ENCODE measurements around the gene BLTP2.

DNA sequence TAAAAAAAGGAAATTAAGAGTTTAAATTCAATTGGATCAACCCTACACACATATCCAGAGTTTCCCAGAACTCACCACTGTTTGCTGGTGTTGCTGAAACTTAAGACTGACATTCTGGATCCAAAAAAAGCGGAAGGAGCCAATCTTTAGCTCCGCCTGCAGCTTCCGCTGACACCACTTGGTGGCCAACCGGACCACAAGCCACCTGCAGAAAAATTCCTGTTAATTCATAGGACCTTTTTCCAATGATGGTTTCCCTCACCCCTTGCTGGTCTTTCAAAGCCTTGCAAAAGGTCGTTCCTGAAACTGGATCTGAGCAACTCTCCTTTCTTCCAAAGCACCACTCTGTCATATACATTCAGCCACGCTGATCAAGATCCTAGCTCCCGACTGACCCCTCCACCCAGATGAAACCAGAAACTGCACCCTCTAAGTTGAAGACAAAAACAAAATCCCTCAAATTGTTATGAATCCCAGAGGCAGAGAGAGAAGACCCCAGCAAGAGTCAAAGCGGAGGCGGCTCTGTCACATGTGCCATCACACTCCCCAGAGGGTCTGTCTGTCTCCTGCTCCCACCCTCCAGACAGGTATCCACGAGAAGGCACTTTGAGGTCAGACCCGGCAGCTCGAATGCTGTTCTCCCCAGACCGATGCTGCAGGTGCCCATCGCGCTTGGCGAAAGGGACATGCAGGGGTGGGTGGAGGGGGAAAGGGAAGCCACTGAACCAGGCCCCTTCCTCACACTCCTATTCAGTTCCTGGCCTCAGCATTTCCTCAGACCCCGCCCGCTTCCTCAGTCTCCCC is 773 bp downstream of the BLTP2 start:
- TF ChIP-seq, protein P1, sequence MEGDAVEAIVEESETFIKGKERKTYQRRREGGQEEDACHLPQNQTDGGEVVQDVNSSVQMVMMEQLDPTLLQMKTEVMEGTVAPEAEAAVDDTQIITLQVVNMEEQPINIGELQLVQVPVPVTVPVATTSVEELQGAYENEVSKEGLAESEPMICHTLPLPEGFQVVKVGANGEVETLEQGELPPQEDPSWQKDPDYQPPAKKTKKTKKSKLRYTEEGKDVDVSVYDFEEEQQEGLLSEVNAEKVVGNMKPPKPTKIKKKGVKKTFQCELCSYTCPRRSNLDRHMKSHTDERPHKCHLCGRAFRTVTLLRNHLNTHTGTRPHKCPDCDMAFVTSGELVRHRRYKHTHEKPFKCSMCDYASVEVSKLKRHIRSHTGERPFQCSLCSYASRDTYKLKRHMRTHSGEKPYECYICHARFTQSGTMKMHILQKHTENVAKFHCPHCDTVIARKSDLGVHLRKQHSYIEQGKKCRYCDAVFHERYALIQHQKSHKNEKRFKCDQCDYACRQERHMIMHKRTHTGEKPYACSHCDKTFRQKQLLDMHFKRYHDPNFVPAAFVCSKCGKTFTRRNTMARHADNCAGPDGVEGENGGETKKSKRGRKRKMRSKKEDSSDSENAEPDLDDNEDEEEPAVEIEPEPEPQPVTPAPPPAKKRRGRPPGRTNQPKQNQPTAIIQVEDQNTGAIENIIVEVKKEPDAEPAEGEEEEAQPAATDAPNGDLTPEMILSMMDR (IDR thresholded peaks at IDR 0.05) = peak in 2 of 4 experiments; percentile 11 to 12
- TF ChIP-seq POLR2A (IDR thresholded peaks at IDR 0.05) = no peak

All from uterus (tissue), 2 donors.